Measurements from ENCODE around the gene PDCD1LG2. TPM values are rescaled to one million over a fixed set of nuclear protein-coding genes. Genes with fewer than 3 reads are reported as not detected.

The PDCD1LG2 gene
- 10.1 and 13.6 TPM in 2 replicates for total RNA-seq

GRCh38 chr9:5510360-5510931, at the start of gene PDCD1LG2:
Gene PDCD1LG2, plus strand, starts transcription at chr9:5510531. Its CDS starts 12,016 bp downstream, at chr9:5522547.

Other genes with a start within 250 kb of the PDCD1LG2 start
- 0.25 and 0.33 TPM in 2 replicates for gene RLN2, start 205.8 kb upstream of the PDCD1LG2 start, total RNA-seq
- 0.22 TPM in 1 of 2 replicates, not detected in the other for gene RLN1, start 170.7 kb upstream of the PDCD1LG2 start, total RNA-seq
- 23.6 and 34.0 TPM in 2 replicates for gene PLGRKT, start 72.6 kb upstream of the PDCD1LG2 start, total RNA-seq
- gene CD274, start 60.0 kb upstream of the PDCD1LG2 start, total RNA-seq: 10.5 and 17.7 TPM in 2 replicates
- gene RIC1, start 118.6 kb downstream of the PDCD1LG2 start, total RNA-seq: 42.3 and 51.5 TPM in 2 replicates

Measured in uterine smooth muscle cell (primary cell).